SU-DHL-6 (cell line): ENCODE results near the gene C19orf73.
A peak's percentile ranks its signal among the peaks of the same experiment; 100 is the strongest.

Experiments
- H2AFZ ChIP-seq: fragments of 200-600 bp; sonication (generic); 2 replicates; pipeline ENCODE4 v1.6.1; 2014; ENCODE audit warnings: low read depth, mild to moderate bottlenecking, moderate library complexity, mixed read lengths, antibody characterized with exemption, low read length; ENCODE audit not compliant: severe bottlenecking
- H3F3A ChIP-seq: fragments of 200-600 bp; shearing (Covaris generic); 2 replicates; pipeline ENCODE4 v1.6.0; 2016; ENCODE audit warnings: antibody characterized with exemption, mild to moderate bottlenecking; ENCODE audit not compliant: insufficient read depth
- H3K27ac ChIP-seq: fragments of 200-600 bp; sonication (generic); 2 replicates; pipeline ENCODE4 v1.5.1; 2016; ENCODE audit warnings: low read depth, mild to moderate bottlenecking, low read length, moderate library complexity, mixed read lengths
- H3K27me3 ChIP-seq: fragments of 200-600 bp; sonication (generic), shearing (Covaris generic); 2 replicates; pipeline ENCODE4 v1.6.0; 2014; ENCODE audit warnings: mild to moderate bottlenecking, low read length
- H3K36me3 ChIP-seq: fragments of 200-600 bp; sonication (generic); 2 replicates; pipeline ENCODE4 v1.6.1; 2014; ENCODE audit warnings: mild to moderate bottlenecking, low read length, mixed read lengths
- H3K4me2 ChIP-seq: fragments of 300-600, 200-600 bp; shearing (Covaris generic), sonication (generic); 2 replicates; pipeline ENCODE4 v1.6.0; 2014; ENCODE audit warnings: low read length, low read depth, mild to moderate bottlenecking; ENCODE audit not compliant: poor library complexity, severe bottlenecking
- H3K4me3 ChIP-seq: fragments of 200-600 bp; sonication (generic); 2 replicates; pipeline ENCODE4 v1.5.1; 2014; ENCODE audit warnings: antibody characterized with exemption, low read length, mild to moderate bottlenecking, mixed read lengths; ENCODE audit not compliant: insufficient read depth, poor library complexity, severe bottlenecking
- H3K79me2 ChIP-seq: fragments of 200-600 bp; sonication (generic); 2 replicates; pipeline ENCODE4 v1.6.1; 2014; ENCODE audit warnings: mild to moderate bottlenecking, low read length, moderate library complexity; ENCODE audit not compliant: insufficient read depth
- H3K9ac ChIP-seq: fragments of 200-600 bp; sonication (generic); 2 replicates; pipeline ENCODE4 v1.7.0; 2014; ENCODE audit warnings: mild to moderate bottlenecking, low read length
- H3K9me2 ChIP-seq: fragments of 200-600 bp; sonication (generic); replicated peaks from 2 replicates; pipeline ENCODE4 v1.6.1; 2014; ENCODE audit warnings: low read length; ENCODE audit not compliant: insufficient read depth
- H3K9me3 ChIP-seq: fragments of 200-600 bp; sonication (generic); 2 replicates; pipeline ENCODE4 v1.6.1; 2014; ENCODE audit warnings: low read length, mixed read lengths; ENCODE audit not compliant: insufficient read depth
- H4K20me1 ChIP-seq: fragments of 200-600 bp; sonication (generic); 2 replicates; pipeline ENCODE4 v1.6.1; 2014; ENCODE audit warnings: low read depth, mild to moderate bottlenecking, antibody characterized with exemption, low read length, moderate library complexity, mixed read lengths
- CTCF ChIP-seq: fragments of 200-600 bp; sonication (generic); IDR thresholded peaks from one replicate; pipeline ENCODE4 v1.5.1; 2017; ENCODE audit warnings: antibody characterized with exemption, mild to moderate bottlenecking, low read length, moderate library complexity; ENCODE audit not compliant: insufficient read depth, poor library complexity, severe bottlenecking
- EZH2phosphoT487 ChIP-seq: fragments of 200-600 bp; sonication (generic), shearing (Covaris generic); conservative IDR thresholded peaks from 2 replicates; pipeline ENCODE4 v1.6.1; 2018; ENCODE audit warnings: mild to moderate bottlenecking, antibody characterized with exemption, low read length, moderate library complexity, mixed read lengths

The C19orf73 gene

GRCh38 chr19:49132974-49133609 lies 14.1 kb upstream of the C19orf73 start:
- Histone ChIP-seq H3K9ac (no peak overlapping the region), H3K36me3 (no peaks in the 10 kb centered on the region), H3K4me2 (no peak overlapping the region), H4K20me1 (no peaks in the 10 kb centered on the region), H3K79me2 (no peaks in the 10 kb centered on the region), H3K4me3 (no peak overlapping the region), H3K27ac (no peak overlapping the region), H3K27me3 (no peaks in the 10 kb centered on the region), H3K9me3 (no peaks in the 10 kb centered on the region), H2AFZ (no peak overlapping the region), H3K9me2 (no peaks in the 10 kb centered on the region), H3F3A (no peaks in the 10 kb centered on the region)
- no peak for TF ChIP-seq EZH2phosphoT487

GRCh38 chr19:49130325-49130724 lies 11.4 kb upstream of the C19orf73 start:
- no peak for TF ChIP-seq CTCF
- TF ChIP-seq EZH2phosphoT487: no peak
- Histone ChIP-seq H3K4me2 (no peak overlapping the region), H3K4me3 (no peak overlapping the region), H2AFZ (no peak overlapping the region), H3K9me2 (no peaks in the 10 kb centered on the region), H3K27ac (no peak overlapping the region), H4K20me1 (no peaks in the 10 kb centered on the region), H3K9ac (no peak overlapping the region), H3K9me3 (no peaks in the 10 kb centered on the region), H3K36me3 (no peaks in the 10 kb centered on the region), H3K79me2 (no peaks in the 10 kb centered on the region), H3K27me3 (no peaks in the 10 kb centered on the region), H3F3A (no peaks in the 10 kb centered on the region)

- Histone ChIP-seq H3K4me2 (no peak overlapping the region), H3K9ac (no peak overlapping the region), H3K27me3 (no peaks in the 10 kb centered on the region), H2AFZ (no peak overlapping the region), H3K27ac (no peak overlapping the region), H3K9me2 (no peaks in the 10 kb centered on the region), H4K20me1 (no peaks in the 10 kb centered on the region), H3K4me3 (no peak overlapping the region), H3K9me3 (no peaks in the 10 kb centered on the region), H3K36me3 (no peaks in the 10 kb centered on the region), H3K79me2 (no peaks in the 10 kb centered on the region), H3F3A (no peaks in the 10 kb centered on the region)
- TF ChIP-seq EZH2phosphoT487: no peak
- no peak for TF ChIP-seq CTCF
Measured at GRCh38 chr19:49129238-49129583, 10.3 kb upstream of the C19orf73 start.

- H3K4me3 ChIP-seq: peak overlapping the region; percentile 58
- H4K20me1 ChIP-seq: no peaks in the 10 kb centered on the region
- no peaks in the 10 kb centered on the region for H3K9me2 ChIP-seq
- H2AFZ ChIP-seq: peak overlapping the region; percentile 85
- H3K9ac ChIP-seq: peak overlapping the region; percentile 40; the same call in 1 of the 2 replicates
- peak overlapping the region; percentile 75 for H3K4me2 ChIP-seq
- no peak for TF ChIP-seq EZH2phosphoT487
- no peak for TF ChIP-seq CTCF
- H3K79me2 ChIP-seq: no peaks in the 10 kb centered on the region
- H3K9me3 ChIP-seq: no peaks in the 10 kb centered on the region
- H3K36me3 ChIP-seq: no peaks in the 10 kb centered on the region
- no peaks in the 10 kb centered on the region for H3F3A ChIP-seq
- H3K27me3 ChIP-seq: no peaks in the 10 kb centered on the region
- H3K27ac ChIP-seq: no peak overlapping the region
Measured at GRCh38 chr19:49128545-49129237, 9.7 kb upstream of the C19orf73 start.
